Activated T-helper 17 cell treated with anti-CD3 and anti-CD28 coated beads, Interleukin-2, amount 50 U/mL, for 72 hours (primary cell): ENCODE measurements around the gene CFAP74. TPM values are rescaled to one million over a fixed set of nuclear protein-coding genes. Genes with fewer than 3 reads are reported as not detected.

Source experiments
- total RNA-seq, 2 donors: library from RNA; stranded (reverse); gene quantifications; one replicate each; pipeline ENCODE4 v1.2.3, GENCODE V29; 2022

Gene CFAP74
- total RNA-seq, 2 donors from 2014 or later: not detected

Other genes starting within 250 kb of the CFAP74 start
- 10 to 100 TPM; 39.0 to 90.2 TPM for gene NADK, start 225.3 kb downstream of the CFAP74 start, total RNA-seq
- 100 to 1,000 TPM; 266 to 410 TPM for gene GNB1, start 112.7 kb downstream of the CFAP74 start, total RNA-seq
- gene CALML6, start 88.5 kb downstream of the CFAP74 start, total RNA-seq: 1 to 10 TPM in 1 of 2 donors, under 1 TPM in 1; 0.86 to 1.7 TPM
- 1 to 10 TPM; 1.8 to 2.0 TPM for gene TMEM52, start 84.5 kb downstream of the CFAP74 start, total RNA-seq
- not detected for gene GABRD, start 15.6 kb upstream of the CFAP74 start, total RNA-seq
- 10 to 100 TPM; 12.2 to 24.7 TPM for gene PRKCZ, start 46.6 kb upstream of the CFAP74 start, total RNA-seq
- gene FAAP20, start 191.0 kb upstream of the CFAP74 start, total RNA-seq: 10 to 100 TPM; 56.7 to 68.3 TPM
- gene SKI, start 224.5 kb upstream of the CFAP74 start, total RNA-seq: 10 to 100 TPM; 39.5 to 52.1 TPM